Prostate gland (tissue), 2 donors: ENCODE results near the gene AKT3. TPM values are rescaled to one million over a fixed set of nuclear protein-coding genes. Genes with fewer than 3 reads are reported as not detected.

Experiments used
- DNase-seq: peaks from one replicate; pipeline ENCODE4 v3.0.0-alpha.2; 2019; ENCODE audit warnings: low spot score
- H3K27ac ChIP-seq, 2 donors: fragments of 200-600 bp; sonication (generic); 2 replicates each; pipeline ENCODE4 v1.5.1; 2017 to 2019
- H3K27me3 ChIP-seq: fragments of 200-600 bp; sonication (generic); replicated peaks from 2 replicates; pipeline ENCODE4 v1.5.1; 2019; ENCODE audit not compliant: insufficient read depth
- H3K36me3 ChIP-seq, 2 donors: fragments of 200-600 bp; sonication (generic); 1 replicate in 1 of 2; 2 replicates in 1 of 2; pipeline versions ENCODE4 v1.5.1 to v1.8.1; 2017 to 2019
- H3K4me1 ChIP-seq: fragments of 200-600 bp; sonication (generic); replicated peaks from 2 replicates; pipeline ENCODE4 v1.5.1; 2019
- H3K4me3 ChIP-seq, 2 donors: fragments of 200-600 bp; sonication (generic); 2 replicates each; pipeline ENCODE4 v1.5.1; 2017 to 2019
- H3K9me3 ChIP-seq: fragments of 200-600 bp; sonication (generic); 2 replicates; pipeline ENCODE4 v1.5.1; 2017
- CTCF ChIP-seq, 4 experiments: fragments of 200-600 bp in 2 of 4; fragments of 450-650 bp in 2 of 4; sonication (generic) in 2 of 4; IDR thresholded peaks; 1 replicate in 3 of 4; 2 replicates in 1 of 4; pipeline ENCODE4 v1.5.1; 2016 to 2019; ENCODE audit warnings: antibody characterized with exemption in 4 of 4, mild to moderate bottlenecking in 2 of 4, moderate library complexity in 2 of 4
- POLR2A ChIP-seq: fragments of 450-650 bp; IDR thresholded peaks from one replicate; pipeline ENCODE4 v1.6.1; 2016; ENCODE audit warnings: antibody characterized with exemption, mild to moderate bottlenecking
- POLR2AphosphoS5 ChIP-seq: sonication (generic); formaldehyde crosslinking; IDR thresholded peaks from one replicate; pipeline ENCODE4 v1.6.1; 2017; ENCODE audit warnings: antibody characterized with exemption
- WGBS: methylation state at CpG from one replicate; pipeline ENCODE4 v1.1.5; 2018; 5-methylcytosine and 5-hydroxymethylcytosine counted together
- intact Hi-C: fragments of 100-400 bp; cut with DNase I; formaldehyde crosslinking; loops from one replicate; pipeline ENCODE4 v1.14.2; 2022
- total RNA-seq, 2 donors: library from RNA; depleted of rRNA; stranded (reverse); fragments of >200 nt; gene quantifications; one replicate each; pipeline ENCODE4 v1.1.0, GENCODE V29; 2016

Gene AKT3
- total RNA-seq, 2 donors from 2014 or later = 40.7 to 62.7 TPM

DNA sequence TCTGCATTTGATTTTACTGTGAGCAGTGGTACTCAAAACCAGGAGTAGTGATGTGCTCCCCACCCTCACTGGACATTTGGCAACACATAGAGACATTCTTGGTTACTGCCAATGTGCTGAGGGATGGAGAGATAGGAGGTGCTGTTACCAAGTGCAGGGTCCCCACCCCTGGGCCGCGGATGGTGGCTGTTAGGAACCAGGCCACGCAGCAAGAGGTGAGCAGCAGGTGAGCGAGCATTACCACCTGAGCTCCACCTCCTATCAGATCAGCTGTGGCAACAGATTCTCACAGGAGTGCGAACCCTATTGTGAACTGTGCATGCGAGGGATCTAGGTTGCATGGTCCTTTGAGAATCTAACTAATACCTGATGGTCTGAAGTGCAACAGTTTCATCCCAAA, 95.7 kb downstream of the AKT3 start:
- H3K4me3 ChIP-seq = no peak overlapping the region
- H3K9me3 ChIP-seq = no peaks in the 10 kb centered on the region
- H3K27ac ChIP-seq = no peak overlapping the region
- DNase-seq = no peak
- 94% methylated on average over 6 of the region's 6 CpGs for WGBS
- intact Hi-C loops = no loop called here
- H3K4me1 ChIP-seq = no peaks in the 10 kb centered on the region
- H3K27me3 ChIP-seq = no peaks in the 10 kb centered on the region
- H3K36me3 ChIP-seq = no peaks in the 10 kb centered on the region
- no peak for TF ChIP-seq POLR2AphosphoS5
- no peak for TF ChIP-seq POLR2A
- no peak for TF ChIP-seq CTCF (IDR thresholded peaks at IDR 0.05)

GRCh38 chr1:243751506-243751905, 98.5 kb downstream of the AKT3 start:
- TF ChIP-seq CTCF (IDR thresholded peaks at IDR 0.05) (no peak), POLR2AphosphoS5 (no peak), POLR2A (no peak)
- WGBS = 100% methylated on average over 1 of the region's 1 CpG
- H3K36me3 ChIP-seq = no peaks in the 10 kb centered on the region
- no peak for DNase-seq
- H3K9me3 ChIP-seq = no peaks in the 10 kb centered on the region
- H3K4me1 ChIP-seq = no peaks in the 10 kb centered on the region
- no peak overlapping the region for H3K27ac ChIP-seq
- no peak overlapping the region for H3K4me3 ChIP-seq
- intact Hi-C loops = no loop called here
- no peaks in the 10 kb centered on the region for H3K27me3 ChIP-seq

DNA sequence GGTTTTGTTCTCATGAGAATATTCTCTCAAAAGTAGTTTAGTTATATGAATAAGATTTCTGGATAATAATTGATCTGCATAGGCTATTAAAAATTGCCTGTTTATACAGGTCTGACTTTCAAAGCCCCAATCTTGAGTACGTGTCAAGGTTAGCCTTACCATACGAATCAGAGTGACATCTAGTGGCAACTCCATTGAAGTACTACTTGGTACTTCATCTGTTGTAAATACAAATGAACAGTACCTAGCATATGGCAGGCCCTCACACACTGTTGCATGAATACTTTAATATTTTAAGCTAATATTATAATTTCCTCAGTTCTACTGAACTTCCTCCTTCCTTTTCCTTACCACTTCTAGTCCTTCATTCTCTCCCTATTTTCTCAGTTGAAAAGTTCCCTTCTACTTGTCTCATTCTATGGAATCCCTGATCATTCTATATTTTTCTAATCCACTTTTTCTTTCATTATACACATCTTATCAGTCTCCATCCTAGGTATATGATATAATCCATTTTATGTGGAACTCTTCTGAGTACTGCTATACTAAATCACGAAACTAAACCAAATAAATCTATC, 101.2 kb downstream of the AKT3 start:
- TF ChIP-seq CTCF (IDR thresholded peaks at IDR 0.05) (peak; percentile 63 to 77 (median 72)), POLR2A (no peak), POLR2AphosphoS5 (peak; percentile 58)
- DNase-seq = peak; percentile 61
- Histone ChIP-seq H3K4me1 (no peaks in the 10 kb centered on the region), H3K4me3 (no peak overlapping the region), H3K27me3 (no peaks in the 10 kb centered on the region), H3K27ac (no peak overlapping the region), H3K36me3 (no peaks in the 10 kb centered on the region), H3K9me3 (no peaks in the 10 kb centered on the region)
- 32% methylated on average over 3 of the region's 3 CpGs for WGBS
- intact Hi-C loops = loop anchor here (5.0 to 10.0 kb wide), 3 partner anchors 266 to 526 kb away; no protein-coding TSS in a partner anchor

- Histone ChIP-seq H3K36me3 (no peaks in the 10 kb centered on the region), H3K9me3 (no peaks in the 10 kb centered on the region), H3K4me3 (no peak overlapping the region), H3K4me1 (no peaks in the 10 kb centered on the region), H3K27me3 (no peaks in the 10 kb centered on the region), H3K27ac (no peak overlapping the region)
- intact Hi-C loops = loop anchor here (5.0 to 10.0 kb wide), 3 partner anchors 266 to 527 kb away; no protein-coding TSS in a partner anchor
- TF ChIP-seq POLR2A (no peak), POLR2AphosphoS5 (no peak), CTCF (IDR thresholded peaks at IDR 0.05) (no peak)
- DNase-seq = no peak
These were observed 101.8 kb downstream of the AKT3 start for GRCh38 chr1:243748227-243748626.

GRCh38 chr1:243746751-243747150, 103.3 kb downstream of the AKT3 start:
- TF ChIP-seq CTCF (IDR thresholded peaks at IDR 0.05) (no peak), POLR2AphosphoS5 (no peak), POLR2A (no peak)
- H3K27me3 ChIP-seq = no peaks in the 10 kb centered on the region
- no peaks in the 10 kb centered on the region for H3K36me3 ChIP-seq
- no peak for DNase-seq
- H3K4me1 ChIP-seq = no peaks in the 10 kb centered on the region
- H3K9me3 ChIP-seq = no peaks in the 10 kb centered on the region
- H3K4me3 ChIP-seq = no peak overlapping the region
- intact Hi-C loops = loop anchor here (5.0 to 10.0 kb wide), 3 partner anchors 264 to 528 kb away; no protein-coding TSS in a partner anchor
- H3K27ac ChIP-seq = no peak overlapping the region
